ENCODE results near the gene SPTB. TPM values are rescaled to one million over a fixed set of nuclear protein-coding genes. Genes with fewer than 3 reads are reported as not detected.

The SPTB gene
- total RNA-seq, 1 donor from 2014 or later, result 3.0 TPM

- H3K4me3 ChIP-seq, result no peak overlapping the region
- DNase-seq (no peak), ATAC-seq (no peak)
- no peak for TF ChIP-seq CTCF (IDR thresholded peaks at IDR 0.05)
- intact Hi-C loops (cut with DNase I), result no loop called here
- no peaks in the 10 kb centered on the region for H3K36me3 ChIP-seq
- peaks cover 43% of the 10 kb centered on the region for H3K4me1 ChIP-seq
- no peaks in the 10 kb centered on the region for H3K27me3 ChIP-seq
- H3K27ac ChIP-seq, result peak overlapping the region; percentile 70
- H3K9me3 ChIP-seq, result no peaks in the 10 kb centered on the region
Observed at GRCh38 chr14:64709126-64709525, 170.6 kb downstream of the SPTB start.

GRCh38 chr14:64708148-64709004, 171.3 kb downstream of the SPTB start:
- peak overlapping the region; percentile 26 for H3K4me3 ChIP-seq

GRCh38 chr14:64707661-64708060, 172.0 kb downstream of the SPTB start:
- H3K27ac ChIP-seq, result peak overlapping the region; percentile 70
- no peak overlapping the region for H3K4me3 ChIP-seq
- H3K9me3 ChIP-seq, result no peaks in the 10 kb centered on the region
- H3K36me3 ChIP-seq, result no peaks in the 10 kb centered on the region
- ATAC-seq (no peak), DNase-seq (no peak)
- H3K4me1 ChIP-seq, result peaks cover 54% of the 10 kb centered on the region
- no peak for TF ChIP-seq CTCF (IDR thresholded peaks at IDR 0.05)
- no peaks in the 10 kb centered on the region for H3K27me3 ChIP-seq
- intact Hi-C loops (cut with DNase I), result no loop called here

More at GRCh38 chr14:64708148-64709004, 171.3 kb downstream of the SPTB start:
- intact Hi-C loops (cut with DNase I), result no loop called here
- Histone ChIP-seq H3K9me3 (no peaks in the 10 kb centered on the region), H3K36me3 (no peaks in the 10 kb centered on the region), H3K4me1 (peaks cover 48% of the 10 kb centered on the region), H3K27me3 (no peaks in the 10 kb centered on the region), H3K27ac (peak overlapping the region; percentile 70)
- no peak for TF ChIP-seq CTCF (IDR thresholded peaks at IDR 0.05)
- no peak for DNase-seq
- peak; percentile 69 for ATAC-seq

- no peak for ATAC-seq
- intact Hi-C loops (cut with DNase I), result no loop called here
- peak overlapping the region; percentile 0 for H3K4me3 ChIP-seq
Observed at GRCh38 chr14:64706593-64707193, 173.0 kb downstream of the SPTB start.

GRCh38 chr14:64706119-64706592, 173.6 kb downstream of the SPTB start:
- no peaks in the 10 kb centered on the region for H3K27me3 ChIP-seq
- no peak for TF ChIP-seq CTCF (IDR thresholded peaks at IDR 0.05)
- H3K9me3 ChIP-seq, result no peaks in the 10 kb centered on the region
- DNase-seq (no peak), ATAC-seq (no peak)
- peak overlapping the region; percentile 70 for H3K4me3 ChIP-seq
- intact Hi-C loops (cut with DNase I), result no loop called here
- peak overlapping the region; percentile 73 for H3K27ac ChIP-seq
- no peaks in the 10 kb centered on the region for H3K36me3 ChIP-seq
- H3K4me1 ChIP-seq, result peaks cover 54% of the 10 kb centered on the region

More at GRCh38 chr14:64706593-64707193, 173.0 kb downstream of the SPTB start:
- Histone ChIP-seq H3K9me3 (no peaks in the 10 kb centered on the region), H3K27ac (no peak overlapping the region), H3K4me1 (peaks cover 54% of the 10 kb centered on the region), H3K36me3 (no peaks in the 10 kb centered on the region), H3K27me3 (no peaks in the 10 kb centered on the region)
- no peak for DNase-seq
- TF ChIP-seq CTCF (IDR thresholded peaks at IDR 0.05), result no peak
